HepG2 (cell line): ENCODE data around the gene TEX29.

Source experiments
- ZNF468 ChIP-seq: sonication (generic); formaldehyde crosslinking; IDR thresholded peaks from 2 replicates; pipeline ENCODE4 v1.8.0; 2022; ENCODE audit warnings: mild to moderate bottlenecking, moderate library complexity, missing genetic modification reagents
- TF ChIP-seq, protein P1 (sequence below): sonication (generic); formaldehyde crosslinking; IDR thresholded peaks from 2 replicates; pipeline ENCODE4 v1.5.0; 2020; ENCODE audit warnings: mild to moderate bottlenecking, missing genetic modification reagents, moderate library complexity

DNA sequence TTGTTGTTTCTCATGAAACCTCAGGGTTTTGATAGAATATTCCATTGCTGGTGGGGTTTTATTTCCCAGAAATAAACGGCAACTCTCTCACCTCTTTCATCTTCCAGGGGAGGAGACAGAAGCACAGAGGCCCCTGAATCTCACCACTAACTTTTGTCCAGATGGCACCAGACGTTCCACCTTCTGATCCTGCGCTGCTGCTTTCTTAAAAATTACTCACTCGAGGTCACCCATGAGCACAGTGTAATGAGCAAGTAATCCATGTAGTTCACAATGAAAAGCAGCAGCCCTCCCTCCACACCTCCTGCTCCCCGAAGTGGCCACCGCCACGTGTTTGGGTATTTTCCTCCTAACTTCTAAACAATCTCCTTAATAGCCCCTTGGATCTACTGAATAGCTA, 51.3 kb downstream of the TEX29 start:
- TF ChIP-seq, protein P1, sequence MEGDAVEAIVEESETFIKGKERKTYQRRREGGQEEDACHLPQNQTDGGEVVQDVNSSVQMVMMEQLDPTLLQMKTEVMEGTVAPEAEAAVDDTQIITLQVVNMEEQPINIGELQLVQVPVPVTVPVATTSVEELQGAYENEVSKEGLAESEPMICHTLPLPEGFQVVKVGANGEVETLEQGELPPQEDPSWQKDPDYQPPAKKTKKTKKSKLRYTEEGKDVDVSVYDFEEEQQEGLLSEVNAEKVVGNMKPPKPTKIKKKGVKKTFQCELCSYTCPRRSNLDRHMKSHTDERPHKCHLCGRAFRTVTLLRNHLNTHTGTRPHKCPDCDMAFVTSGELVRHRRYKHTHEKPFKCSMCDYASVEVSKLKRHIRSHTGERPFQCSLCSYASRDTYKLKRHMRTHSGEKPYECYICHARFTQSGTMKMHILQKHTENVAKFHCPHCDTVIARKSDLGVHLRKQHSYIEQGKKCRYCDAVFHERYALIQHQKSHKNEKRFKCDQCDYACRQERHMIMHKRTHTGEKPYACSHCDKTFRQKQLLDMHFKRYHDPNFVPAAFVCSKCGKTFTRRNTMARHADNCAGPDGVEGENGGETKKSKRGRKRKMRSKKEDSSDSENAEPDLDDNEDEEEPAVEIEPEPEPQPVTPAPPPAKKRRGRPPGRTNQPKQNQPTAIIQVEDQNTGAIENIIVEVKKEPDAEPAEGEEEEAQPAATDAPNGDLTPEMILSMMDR: no peak
- TF ChIP-seq ZNF468: no peak
